Measurements from ENCODE around the gene VPS54.
"Not testable (repeated sequence)": the region's sequence is repeated elsewhere in the genome, so short reads cannot be mapped to it uniquely, and the experiment has no call there.

Gene VPS54

GRCh38 chr2:63850204-63850571 lies 169.0 kb downstream of the VPS54 start:
- no peak overlapping the region for H3K4me2 ChIP-seq (ENCODE audit: low read depth, low read length, poor library complexity, severe bottlenecking)
- no peak overlapping the region for H3K27ac ChIP-seq (ENCODE audit: low read depth, low read length)
- no peaks in the 10 kb centered on the region for H3K27me3 ChIP-seq (ENCODE audit: low read length)
- no peak overlapping the region for H3K9ac ChIP-seq (ENCODE audit: low read length)
- H3K4me3 ChIP-seq (ENCODE audit: insufficient read depth, low read length, poor library complexity, severe bottlenecking): no peak overlapping the region
- no peak for TF ChIP-seq EZH2phosphoT487 (conservative IDR thresholded peaks at IDR 0.05; ENCODE audit: low read length)
- TF ChIP-seq, protein P1, sequence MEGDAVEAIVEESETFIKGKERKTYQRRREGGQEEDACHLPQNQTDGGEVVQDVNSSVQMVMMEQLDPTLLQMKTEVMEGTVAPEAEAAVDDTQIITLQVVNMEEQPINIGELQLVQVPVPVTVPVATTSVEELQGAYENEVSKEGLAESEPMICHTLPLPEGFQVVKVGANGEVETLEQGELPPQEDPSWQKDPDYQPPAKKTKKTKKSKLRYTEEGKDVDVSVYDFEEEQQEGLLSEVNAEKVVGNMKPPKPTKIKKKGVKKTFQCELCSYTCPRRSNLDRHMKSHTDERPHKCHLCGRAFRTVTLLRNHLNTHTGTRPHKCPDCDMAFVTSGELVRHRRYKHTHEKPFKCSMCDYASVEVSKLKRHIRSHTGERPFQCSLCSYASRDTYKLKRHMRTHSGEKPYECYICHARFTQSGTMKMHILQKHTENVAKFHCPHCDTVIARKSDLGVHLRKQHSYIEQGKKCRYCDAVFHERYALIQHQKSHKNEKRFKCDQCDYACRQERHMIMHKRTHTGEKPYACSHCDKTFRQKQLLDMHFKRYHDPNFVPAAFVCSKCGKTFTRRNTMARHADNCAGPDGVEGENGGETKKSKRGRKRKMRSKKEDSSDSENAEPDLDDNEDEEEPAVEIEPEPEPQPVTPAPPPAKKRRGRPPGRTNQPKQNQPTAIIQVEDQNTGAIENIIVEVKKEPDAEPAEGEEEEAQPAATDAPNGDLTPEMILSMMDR (IDR thresholded peaks at IDR 0.05; ENCODE audit: insufficient read depth, low read length, poor library complexity, severe bottlenecking): no peak
- no peaks in the 10 kb centered on the region for H3K9me2 ChIP-seq (replicated peaks; ENCODE audit: insufficient read depth, low read length)
- no peaks in the 10 kb centered on the region for H3F3A ChIP-seq (ENCODE audit: insufficient read depth)
- peaks cover 3% of the 10 kb centered on the region; the same call in 1 of the 2 replicates for H3K36me3 ChIP-seq (ENCODE audit: low read length)
- no peak overlapping the region for H2AFZ ChIP-seq (ENCODE audit: low read depth, low read length, severe bottlenecking)
- H4K20me1 ChIP-seq (ENCODE audit: low read depth, low read length): peaks cover 18% of the 10 kb centered on the region; the same call in 1 of the 2 replicates
- peaks cover 99% of the 10 kb centered on the region for H3K79me2 ChIP-seq (ENCODE audit: insufficient read depth, low read length)
- no peaks in the 10 kb centered on the region for H3K9me3 ChIP-seq (ENCODE audit: insufficient read depth, low read length)

GRCh38 chr2:63849381-63850203 lies 169.6 kb downstream of the VPS54 start:
- no peaks in the 10 kb centered on the region for H3F3A ChIP-seq (ENCODE audit: insufficient read depth)
- no peak overlapping the region for H3K4me2 ChIP-seq (ENCODE audit: low read depth, low read length, poor library complexity, severe bottlenecking)
- H3K79me2 ChIP-seq (ENCODE audit: insufficient read depth, low read length): peaks cover 99% of the 10 kb centered on the region
- H3K4me3 ChIP-seq (ENCODE audit: insufficient read depth, low read length, poor library complexity, severe bottlenecking): no peak overlapping the region
- no peaks in the 10 kb centered on the region for H3K9me2 ChIP-seq (replicated peaks; ENCODE audit: insufficient read depth, low read length)
- H3K27me3 ChIP-seq (ENCODE audit: low read length): no peaks in the 10 kb centered on the region
- no peak overlapping the region for H2AFZ ChIP-seq (ENCODE audit: low read depth, low read length, severe bottlenecking)
- no peak for TF ChIP-seq EZH2phosphoT487 (conservative IDR thresholded peaks at IDR 0.05; ENCODE audit: low read length)
- TF ChIP-seq, protein P1 (IDR thresholded peaks at IDR 0.05; ENCODE audit: insufficient read depth, low read length, poor library complexity, severe bottlenecking): no peak
- peaks cover 3% of the 10 kb centered on the region; the same call in 1 of the 2 replicates for H3K36me3 ChIP-seq (ENCODE audit: low read length)
- no peak overlapping the region for H3K9ac ChIP-seq (ENCODE audit: low read length)
- peaks cover 18% of the 10 kb centered on the region; the same call in 1 of the 2 replicates for H4K20me1 ChIP-seq (ENCODE audit: low read depth, low read length)
- H3K9me3 ChIP-seq (ENCODE audit: insufficient read depth, low read length): no peaks in the 10 kb centered on the region
- no peak overlapping the region for H3K27ac ChIP-seq (ENCODE audit: low read depth, low read length)

DNA sequence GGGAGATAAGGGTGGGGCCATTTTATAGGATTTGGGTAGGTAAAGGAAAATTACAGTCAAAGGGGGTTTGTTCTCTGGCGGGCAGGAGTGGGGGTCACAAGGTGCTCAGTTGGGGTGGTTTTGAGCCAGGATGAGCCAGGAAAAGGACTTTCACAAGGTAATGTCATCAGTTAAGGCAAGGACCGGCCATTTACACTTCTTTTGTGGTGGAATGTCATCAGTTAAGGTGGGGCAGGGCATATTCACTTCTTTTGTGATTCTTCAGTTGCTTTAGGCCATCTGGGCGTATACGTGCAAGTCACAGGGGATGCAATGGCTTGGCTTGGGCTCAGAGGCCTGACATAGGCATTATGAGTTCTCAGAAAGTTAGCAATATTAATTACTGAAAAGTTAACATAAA lies 171.7 kb downstream of the VPS54 start:
- H3K9ac ChIP-seq (ENCODE audit: low read length); H3K9me3 ChIP-seq (ENCODE audit: insufficient read depth, low read length); H3K4me2 ChIP-seq (ENCODE audit: low read depth, low read length, poor library complexity, severe bottlenecking); H3F3A ChIP-seq (ENCODE audit: insufficient read depth); H3K9me2 ChIP-seq (replicated peaks; ENCODE audit: insufficient read depth, low read length); H3K27ac ChIP-seq (ENCODE audit: low read depth, low read length); H3K27me3 ChIP-seq (ENCODE audit: low read length); H2AFZ ChIP-seq (ENCODE audit: low read depth, low read length, severe bottlenecking); H3K36me3 ChIP-seq (ENCODE audit: low read length); H3K4me3 ChIP-seq (ENCODE audit: insufficient read depth, low read length, poor library complexity, severe bottlenecking): not testable (repeated sequence)
- H4K20me1 ChIP-seq (ENCODE audit: low read depth, low read length): peaks cover 25% of the 10 kb centered on the region
- H3K79me2 ChIP-seq (ENCODE audit: insufficient read depth, low read length): peaks cover 99% of the 10 kb centered on the region

- no peak overlapping the region for H3K4me2 ChIP-seq (ENCODE audit: low read depth, low read length, poor library complexity, severe bottlenecking)
- H3K9ac ChIP-seq (ENCODE audit: low read length): no peak overlapping the region
- H3K27me3 ChIP-seq (ENCODE audit: low read length): no peaks in the 10 kb centered on the region
- no peak for TF ChIP-seq EZH2phosphoT487 (conservative IDR thresholded peaks at IDR 0.05; ENCODE audit: low read length)
- TF ChIP-seq, protein P1 (IDR thresholded peaks at IDR 0.05; ENCODE audit: insufficient read depth, low read length, poor library complexity, severe bottlenecking): no peak
- H3K9me3 ChIP-seq (ENCODE audit: insufficient read depth, low read length): no peaks in the 10 kb centered on the region
- peaks cover 5% of the 10 kb centered on the region; the same call in 1 of the 2 replicates for H3F3A ChIP-seq (ENCODE audit: insufficient read depth)
- H4K20me1 ChIP-seq (ENCODE audit: low read depth, low read length): peaks cover 22% of the 10 kb centered on the region
- no peak overlapping the region for H3K27ac ChIP-seq (ENCODE audit: low read depth, low read length)
- H2AFZ ChIP-seq (ENCODE audit: low read depth, low read length, severe bottlenecking): no peak overlapping the region
- H3K36me3 ChIP-seq (ENCODE audit: low read length): peaks cover 3% of the 10 kb centered on the region; the same call in 1 of the 2 replicates
- H3K9me2 ChIP-seq (replicated peaks; ENCODE audit: insufficient read depth, low read length): no peaks in the 10 kb centered on the region
- H3K79me2 ChIP-seq (ENCODE audit: insufficient read depth, low read length): peaks cover 98% of the 10 kb centered on the region
- no peak overlapping the region for H3K4me3 ChIP-seq (ENCODE audit: insufficient read depth, low read length, poor library complexity, severe bottlenecking)
Observed at GRCh38 chr2:63846487-63846886, 172.7 kb downstream of the VPS54 start.

All from SU-DHL-6 (cell line).